Lower leg skin (tissue), 3 donors: ENCODE results near the gene RNF207.

Source experiments
- CTCF ChIP-seq, 3 donors: fragments of 450-650 bp; IDR thresholded peaks; one replicate each; pipeline ENCODE4 v1.5.1; 2016; ENCODE audit warnings: antibody characterized with exemption in 3 of 3, mild to moderate bottlenecking in 3 of 3, moderate library complexity in 2 of 3
- POLR2A ChIP-seq, 2 donors: fragments of 450-650 bp; IDR thresholded peaks; one replicate each; pipeline ENCODE4 v1.6.1; 2016 to 2017; ENCODE audit warnings: antibody characterized with exemption in 2 of 2, mild to moderate bottlenecking in 1 of 2, moderate library complexity in 1 of 2

DNA sequence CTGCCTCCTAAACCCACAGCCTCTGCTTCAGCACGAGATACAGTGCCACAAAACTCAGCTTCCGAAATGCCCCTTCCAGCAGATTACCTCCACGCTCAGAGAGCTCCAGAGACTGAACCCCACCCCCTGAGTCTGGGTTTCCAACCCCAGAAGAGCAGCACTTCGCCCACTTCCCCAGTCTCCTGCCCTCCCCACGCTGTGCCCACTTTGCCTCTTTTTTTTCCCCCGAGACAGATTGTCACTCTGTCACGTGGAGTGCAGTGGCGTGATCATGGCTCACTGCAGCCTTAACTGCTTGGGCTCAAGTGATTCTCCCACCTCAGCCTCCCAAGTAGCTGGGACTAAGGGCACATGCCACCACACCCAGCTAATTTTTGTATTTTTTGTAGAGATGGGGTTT lies 19.7 kb downstream of the RNF207 start:
- TF ChIP-seq POLR2A (IDR thresholded peaks at IDR 0.05) (no peak), CTCF (IDR thresholded peaks at IDR 0.05) (no peak)
